NCI-H2107 (cell line): Measurements from ENCODE around the gene EXPH5.
A peak's percentile ranks its signal among the peaks of the same experiment; 100 is the strongest.

ENCODE experiments used
- DNase-seq: peaks from one replicate; lab custom pipeline; 2025; lab: John Stamatoyannopoulos, UW

The EXPH5 gene

GRCh38 chr11:108562746-108563581 is 30.6 kb downstream of the EXPH5 start:
- DNase-seq: peak; percentile 21

- no peak for DNase-seq
Measured at GRCh38 chr11:108561535-108561991, 32.0 kb downstream of the EXPH5 start.

GRCh38 chr11:108559904-108560303 is 33.7 kb downstream of the EXPH5 start:
- no peak for DNase-seq

GRCh38 chr11:108559340-108559739 is 34.2 kb downstream of the EXPH5 start:
- no peak for DNase-seq

- DNase-seq: no peak
Measured at GRCh38 chr11:108558222-108558621, 35.3 kb downstream of the EXPH5 start.

- DNase-seq: no peak
Measured at GRCh38 chr11:108556019-108556418, 37.5 kb downstream of the EXPH5 start.

GRCh38 chr11:108551651-108552462 is 41.7 kb downstream of the EXPH5 start:
- peak; percentile 39 for DNase-seq

- no peak for DNase-seq
Measured at GRCh38 chr11:108549319-108549885, 44.2 kb downstream of the EXPH5 start.

GRCh38 chr11:108545909-108546501 is 47.6 kb downstream of the EXPH5 start:
- DNase-seq: no peak

GRCh38 chr11:108543316-108543964 is 50.1 kb downstream of the EXPH5 start:
- no peak for DNase-seq

- DNase-seq: no peak
Measured at GRCh38 chr11:108541531-108541930, 52.0 kb downstream of the EXPH5 start.

GRCh38 chr11:108538502-108538901 is 55.1 kb downstream of the EXPH5 start:
- no peak for DNase-seq

- DNase-seq: peak; percentile 37
Measured at GRCh38 chr11:108538022-108538424, 55.5 kb downstream of the EXPH5 start.

- no peak for DNase-seq
Measured at GRCh38 chr11:108536783-108537182, 56.8 kb downstream of the EXPH5 start.

- no peak for DNase-seq
Measured at GRCh38 chr11:108535384-108535955, 58.1 kb downstream of the EXPH5 start.

- no peak for DNase-seq
Measured at GRCh38 chr11:108534274-108534882, 59.2 kb downstream of the EXPH5 start.

- no peak for DNase-seq
Measured at GRCh38 chr11:108530426-108530825, 63.1 kb downstream of the EXPH5 start.

GRCh38 chr11:108527382-108527781 is 66.2 kb downstream of the EXPH5 start:
- DNase-seq: no peak

- DNase-seq: no peak
Measured at GRCh38 chr11:108525161-108525560, 68.4 kb downstream of the EXPH5 start.

GRCh38 chr11:108524422-108524821 is 69.1 kb downstream of the EXPH5 start:
- no peak for DNase-seq

- DNase-seq: no peak
Measured at GRCh38 chr11:108522318-108522717, 71.2 kb downstream of the EXPH5 start.
